HG02759 (cell line): ENCODE data around the gene LAPTM4A.

ENCODE experiments used
- ATAC-seq: cut with Tn5 transposase; IDR thresholded peaks from one replicate; pipeline ENCODE4 v1.9.1; 2021; ENCODE audit warnings: mild to moderate bottlenecking, moderate library complexity; ENCODE audit not compliant: unreplicated experiment

The LAPTM4A gene

DNA sequence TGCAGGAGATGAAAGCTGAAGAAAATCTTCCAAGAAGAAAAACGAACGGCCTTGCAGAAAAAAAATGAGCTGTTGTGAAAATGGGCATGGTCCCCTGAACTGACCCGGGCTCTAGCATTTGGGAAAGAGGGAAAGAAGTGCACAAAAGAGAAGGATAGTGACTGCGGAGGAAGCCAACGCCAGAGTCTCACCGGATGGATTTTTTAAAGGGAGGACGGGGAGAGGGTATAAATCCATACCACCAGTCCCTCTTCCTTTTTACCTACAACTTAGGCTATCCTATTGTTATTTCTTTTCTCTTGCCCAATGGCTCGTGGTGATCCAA is 62.1 kb downstream of the LAPTM4A start:
- no peak for ATAC-seq

GRCh38 chr2:19988600-19988999 is 62.8 kb downstream of the LAPTM4A start:
- no peak for ATAC-seq

DNA sequence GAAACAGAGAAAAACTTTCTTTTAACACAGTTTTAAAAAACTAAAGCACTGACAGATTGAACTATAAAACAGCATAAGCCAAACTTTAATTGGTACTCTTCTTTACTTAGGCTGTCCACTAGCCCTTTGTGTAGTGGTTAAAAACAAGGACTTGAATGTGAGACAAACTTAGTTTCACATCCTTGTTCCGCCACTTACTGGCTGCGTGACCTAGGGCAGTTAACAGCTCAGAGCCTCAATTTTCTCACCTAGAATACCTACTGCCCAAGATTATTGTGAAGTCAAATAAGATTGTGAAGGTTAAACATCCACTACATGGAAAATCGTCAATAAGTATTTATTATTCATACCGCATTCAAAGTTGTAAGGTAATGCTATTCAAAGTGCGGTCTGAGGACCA is 63.5 kb downstream of the LAPTM4A start:
- peak; percentile 47 for ATAC-seq
